Endothelial cell of umbilical vein (primary cell): Measurements from ENCODE around the gene SPACA7. TPM values are rescaled to one million over a fixed set of nuclear protein-coding genes. Genes with fewer than 3 reads are reported as not detected.

Experiments used
- BruUV-seq: library from RNA; stranded (reverse); fragments of 400-500 nt; replicated peaks from 2 replicates; lab custom pipeline; 2021; lab: Mats Ljungman, UMichigan
- CTCF ChIA-PET: fragments of 300-600, 350-600 bp; sonication (Branson Sonifier 250); formaldehyde crosslinking; loops from one replicate; lab custom pipeline; 2021; ENCODE audit warnings: antibody characterized with exemption, inconsistent platforms; lab: Charles Lee
- POLR2A ChIA-PET: fragments of 300-600, 350-600 bp; sonication (Branson Sonifier 250); formaldehyde crosslinking; loops from one replicate; lab custom pipeline; 2021; ENCODE audit warnings: antibody characterized with exemption, inconsistent platforms; lab: Charles Lee
- DNase-seq: peaks from one replicate; pipeline ENCODE4 v3.0.0-alpha.2; 2011; ENCODE audit warnings: low read depth, low spot score
- FAIRE-seq: peaks from 2 replicates; lab custom pipeline; 2011; peaks lifted over from hg19 to GRCh38; lab: Jason Lieb, UNC
- H2AFZ ChIP-seq: 2 replicates; pipeline ENCODE4 v1.6.0; 2012; ENCODE audit warnings: low read depth, low read length, control low read depth, inconsistent platforms
- H3K27ac ChIP-seq: 2 replicates; pipeline ENCODE4 v1.5.1; 2011; ENCODE audit warnings: low read depth, mild to moderate bottlenecking, control low read depth, low read length, moderate library complexity; ENCODE audit not compliant: insufficient read depth
- H3K27me3 ChIP-seq, 2 experiments: 2 replicates each; pipeline versions ENCODE4 v1.6.0 to v1.6.1; 2011; ENCODE audit warnings: low read length in 2 of 2, mixed read lengths in 1 of 2; ENCODE audit not compliant: control insufficient read depth in 2 of 2, insufficient read depth in 2 of 2
- H3K36me3 ChIP-seq, 2 experiments: 2 replicates in 1 of 2; 3 replicates in 1 of 2; pipeline ENCODE4 v1.5.1; 2011; ENCODE audit warnings: low read length in 2 of 2, mild to moderate bottlenecking in 1 of 2, moderate library complexity in 1 of 2; ENCODE audit not compliant: control insufficient read depth in 2 of 2, insufficient read depth in 2 of 2; ENCODE audit errors: extremely low read depth in 1 of 2
- H3K4me1 ChIP-seq: 3 replicates; pipeline ENCODE4 v1.5.1; 2011; ENCODE audit warnings: mild to moderate bottlenecking, low read length; ENCODE audit not compliant: control insufficient read depth, insufficient read depth; ENCODE audit errors: extremely low read depth
- H3K4me2 ChIP-seq: 2 replicates; pipeline ENCODE4 v1.6.1; 2011; ENCODE audit warnings: low read length, control low read depth, mixed read lengths; ENCODE audit not compliant: insufficient read depth
- H3K4me3 ChIP-seq, 3 experiments: fragments of 200-600 bp in 1 of 3; sonication (generic), shearing (Covaris generic) in 1 of 3; replicated peaks in 1 of 3; 2 replicates each; pipeline ENCODE4 v1.5.1; 2011 to 2016; ENCODE audit warnings: control low read depth in 3 of 3, low read length in 3 of 3, mild to moderate bottlenecking in 2 of 3, inconsistent platforms in 1 of 3, low read depth in 1 of 3, moderate library complexity in 1 of 3; ENCODE audit not compliant: insufficient read depth in 1 of 3
- H3K79me2 ChIP-seq: 2 replicates; pipeline ENCODE4 v1.6.0; 2012; ENCODE audit warnings: low read length, inconsistent platforms; ENCODE audit not compliant: control insufficient read depth, insufficient read depth
- H3K9ac ChIP-seq: replicated peaks from 2 replicates; pipeline ENCODE3; 2011; ENCODE audit warnings: low read length, control low read depth; ENCODE audit not compliant: insufficient read depth; ENCODE audit errors: extremely low read depth
- H3K9me1 ChIP-seq: replicated peaks from 3 replicates; pipeline ENCODE4 v1.6.0; 2011; ENCODE audit warnings: mild to moderate bottlenecking, low read length; ENCODE audit not compliant: control insufficient read depth, insufficient read depth; ENCODE audit errors: extremely low read depth
- H3K9me3 ChIP-seq: replicated peaks from 2 replicates; pipeline ENCODE4 v1.5.1; 2012; ENCODE audit warnings: low read length, inconsistent platforms; ENCODE audit not compliant: control insufficient read depth, insufficient read depth
- H4K20me1 ChIP-seq: replicated peaks from 2 replicates; pipeline ENCODE3; 2011; ENCODE audit warnings: mild to moderate bottlenecking, low read length; ENCODE audit not compliant: control insufficient read depth, insufficient read depth; ENCODE audit errors: extremely low read depth
- CTCF ChIP-seq, 2 donors: IDR thresholded peaks; 1 replicate in 1 of 2; 2 replicates in 1 of 2; pipeline ENCODE4 v1.5.1; 2011; ENCODE audit warnings: low read length in 2 of 2, mild to moderate bottlenecking in 2 of 2, moderate library complexity in 2 of 2, control low read depth in 1 of 2, inconsistent platforms in 1 of 2, low read depth in 1 of 2; ENCODE audit not compliant: insufficient read depth in 1 of 2; ENCODE audit errors: extremely low read depth in 1 of 2
- EZH2 ChIP-seq: IDR thresholded peaks from 2 replicates; pipeline ENCODE4 v1.6.1; 2012; ENCODE audit warnings: borderline replicate concordance, low read depth, mild to moderate bottlenecking, moderate library complexity, low read length, inconsistent platforms; ENCODE audit not compliant: severe bottlenecking
- FOS ChIP-seq: IDR thresholded peaks from 2 replicates; pipeline ENCODE4 v1.6.1; 2011; ENCODE audit warnings: mild to moderate bottlenecking, low read length, moderate library complexity, borderline replicate concordance; ENCODE audit not compliant: insufficient read depth
- GATA2 ChIP-seq: IDR thresholded peaks from 2 replicates; pipeline ENCODE4 v1.7.0; 2011; ENCODE audit warnings: low read depth, mild to moderate bottlenecking, moderate library complexity, mixed read lengths, low read length; ENCODE audit not compliant: insufficient read length, insufficient read depth
- JUN ChIP-seq: IDR thresholded peaks from 2 replicates; pipeline ENCODE4 v1.6.1; 2011; ENCODE audit warnings: borderline replicate concordance, low read depth; ENCODE audit not compliant: insufficient read length, insufficient read depth
- MAX ChIP-seq: IDR thresholded peaks from 2 replicates; pipeline ENCODE4 v1.6.1; 2011; ENCODE audit not compliant: insufficient read depth, insufficient read length
- MYC ChIP-seq: IDR thresholded peaks from one replicate; pipeline ENCODE4 v1.6.1; 2011; ENCODE audit warnings: mild to moderate bottlenecking, low read depth, low read length
- POLR2A ChIP-seq: IDR thresholded peaks from 2 replicates; pipeline ENCODE4 v1.6.1; 2012; ENCODE audit warnings: low read depth, mild to moderate bottlenecking, control low read depth, low read length
- POLR2AphosphoS5 ChIP-seq: IDR thresholded peaks from 2 replicates; pipeline ENCODE4 v1.6.1; 2012; ENCODE audit warnings: low read depth, mild to moderate bottlenecking, control low read depth, low read length, moderate library complexity; ENCODE audit not compliant: insufficient read depth
- dilution Hi-C: fragments of 300-500 bp; cut with MboI; formaldehyde crosslinking; loops from one replicate; pipeline ENCODE4 v1.15.0; 2019; ENCODE audit warnings: low sequenced_read_pairs; ENCODE audit not compliant: extremely low pct_ligation_motif_present
- intact Hi-C: fragments of 100-400 bp; cut with micrococcal nuclease; formaldehyde crosslinking; loops from one replicate; pipeline ENCODE4 v1.10.0; 2022
- polyA plus RNA-seq, 4 experiments: library from polyadenylated mRNA; depleted of rRNA in 3 of 4; stranded (reverse) in 3 of 4; unstranded in 1 of 4; fragments of >200 nt; gene quantifications; 2 replicates each; pipeline versions ENCODE4 v1.2.1 to v1.2.3, GENCODE V29; 2011 to 2012; ENCODE audit warnings: missing spikeins in 1 of 4
- total RNA-seq: library from RNA; stranded (reverse); gene quantifications from 2 replicates; pipeline ENCODE4 v1.2.3, GENCODE V29; 2021

SPACA7 gene
- total and polyA plus RNA-seq, 2 donors (not counting 3 experiments of a cell fraction or from before 2014, with no cell fraction given): not detected

DNA sequence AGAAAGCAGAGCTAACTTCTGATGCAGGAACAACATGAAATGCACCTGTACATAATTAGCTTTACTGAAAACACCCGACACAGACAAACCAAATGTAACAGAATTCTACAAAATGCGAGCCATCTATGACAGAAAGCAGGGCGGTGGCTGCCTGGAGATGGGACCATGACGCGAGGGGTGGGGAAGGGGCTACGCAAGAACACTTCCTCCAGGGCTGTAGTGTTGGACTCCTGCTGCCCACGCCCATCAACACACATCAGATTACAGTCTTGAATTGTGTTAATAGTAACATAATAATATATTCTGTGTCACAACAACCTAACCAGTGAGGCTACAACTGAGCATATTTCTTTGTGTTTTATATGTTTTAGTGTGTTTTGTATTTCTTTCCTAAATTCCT is 103.2 kb downstream of the SPACA7 start:
- ChIA-PET CTCF (interaction anchor here (1.0 kb wide), 1 partner anchor 10 kb away, joined by 3 read pairs; no protein-coding TSS in a partner anchor), POLR2A (no interaction called here)
- H4K20me1 ChIP-seq: no peaks in the 10 kb centered on the region
- H3K9ac ChIP-seq: no peak overlapping the region
- no peaks in the 10 kb centered on the region for H3K9me1 ChIP-seq
- H3K9me3 ChIP-seq: no peaks in the 10 kb centered on the region
- intact Hi-C loops: no loop called here
- no peak for DNase-seq
- H3K27me3 ChIP-seq: no peaks in the 10 kb centered on the region
- no TSS peak for BruUV-seq
- no peak overlapping the region for H3K4me3 ChIP-seq
- dilution Hi-C loops: no loop called here
- H3K79me2 ChIP-seq: no peaks in the 10 kb centered on the region
- H3K36me3 ChIP-seq: no peaks in the 10 kb centered on the region
- FAIRE-seq: no peak
- H3K4me2 ChIP-seq: no peak overlapping the region
- no peaks in the 10 kb centered on the region for H3K4me1 ChIP-seq
- TF ChIP-seq EZH2 (no peak), MAX (no peak), GATA2 (no peak), MYC (no peak), CTCF (IDR thresholded peaks at IDR 0.05; ENCODE audit: extremely low read depth in 1 of 2, insufficient read depth in 1 of 2, low read depth in 1 of 2, low read length in 2 of 2) (no peak), FOS (no peak), JUN (no peak), POLR2A (no peak), POLR2AphosphoS5 (no peak)
- no peak overlapping the region for H3K27ac ChIP-seq
- H2AFZ ChIP-seq: no peak overlapping the region
